SU-DHL-6 (cell line): Measurements from ENCODE around the gene STAT1.

ENCODE experiments used
- CTCF ChIP-seq: fragments of 200-600 bp; sonication (generic); IDR thresholded peaks from one replicate; pipeline ENCODE4 v1.5.1; 2017; ENCODE audit warnings: antibody characterized with exemption, mild to moderate bottlenecking, low read length, moderate library complexity; ENCODE audit not compliant: insufficient read depth, poor library complexity, severe bottlenecking
- EZH2phosphoT487 ChIP-seq: fragments of 200-600 bp; sonication (generic), shearing (Covaris generic); conservative IDR thresholded peaks from 2 replicates; pipeline ENCODE4 v1.6.1; 2018; ENCODE audit warnings: mild to moderate bottlenecking, antibody characterized with exemption, low read length, moderate library complexity, mixed read lengths

GRCh38 chr2:190990132-190990531 lies 23.8 kb downstream of the STAT1 start:
- no peak for TF ChIP-seq CTCF
- no peak for TF ChIP-seq EZH2phosphoT487
